Vagina (tissue), 2 donors: Measurements from ENCODE around the gene GBA3. TPM values are rescaled to one million over a fixed set of nuclear protein-coding genes. Genes with fewer than 3 reads are reported as not detected.

Experiments used
- DNase-seq, 2 donors: peaks; one replicate each; pipeline ENCODE4 v3.0.0-alpha.2; 2017; ENCODE audit errors: extremely low spot score in 2 of 2
- H3K27ac ChIP-seq: fragments of 200-600 bp; sonication (generic); one replicate; pipeline ENCODE4 v1.5.1; 2019
- H3K27me3 ChIP-seq: fragments of 200-600 bp; sonication (generic); one replicate; pipeline ENCODE4 v1.5.1; 2019
- H3K36me3 ChIP-seq, 2 donors: fragments of 200-600 bp; sonication (generic); one replicate each; pipeline ENCODE4 v1.5.1; 2017 to 2019
- H3K4me1 ChIP-seq: fragments of 200-600 bp; sonication (generic); one replicate; pipeline ENCODE4 v1.5.1; 2019
- H3K4me3 ChIP-seq, 2 donors: fragments of 200-600 bp; sonication (generic); 1 replicate in 1 of 2; 2 replicates in 1 of 2; pipeline ENCODE4 v1.5.1; 2016 to 2019
- H3K9me3 ChIP-seq: fragments of 200-600 bp; sonication (generic); one replicate; pipeline ENCODE4 v1.5.1; 2019
- POLR2A ChIP-seq, 2 donors: fragments of 450-650 bp; IDR thresholded peaks; one replicate each; pipeline ENCODE4 v1.6.1; 2017; ENCODE audit warnings: antibody characterized with exemption in 2 of 2, mild to moderate bottlenecking in 2 of 2, moderate library complexity in 2 of 2
- POLR2AphosphoS5 ChIP-seq, 2 donors: sonication (generic); formaldehyde crosslinking; IDR thresholded peaks; one replicate each; pipeline ENCODE4 v1.9.0; 2017; ENCODE audit warnings: antibody characterized with exemption in 2 of 2, mild to moderate bottlenecking in 2 of 2, low read depth in 1 of 2; ENCODE audit not compliant: insufficient read depth in 1 of 2
- intact Hi-C: fragments of 100-400 bp; cut with DNase I; formaldehyde crosslinking; loops from one replicate; pipeline ENCODE4 v1.15.1; 2023
- total RNA-seq: library from RNA; depleted of rRNA; stranded (reverse); fragments of >200 nt; gene quantifications from one replicate; pipeline ENCODE4 v1.2.3, GENCODE V29; 2016
- TF ChIP-seq, protein P1 (sequence below), 3 experiments: fragments of 450-650 bp in 2 of 3; fragments of 200-600 bp in 1 of 3; sonication (generic) in 1 of 3; IDR thresholded peaks; one replicate each; pipeline ENCODE4 v1.5.1; 2017 to 2019; ENCODE audit warnings: antibody characterized with exemption in 3 of 3, mild to moderate bottlenecking in 2 of 3, moderate library complexity in 2 of 3

GBA3 gene
- total RNA-seq, 1 donor from 2014 or later: not detected

DNA sequence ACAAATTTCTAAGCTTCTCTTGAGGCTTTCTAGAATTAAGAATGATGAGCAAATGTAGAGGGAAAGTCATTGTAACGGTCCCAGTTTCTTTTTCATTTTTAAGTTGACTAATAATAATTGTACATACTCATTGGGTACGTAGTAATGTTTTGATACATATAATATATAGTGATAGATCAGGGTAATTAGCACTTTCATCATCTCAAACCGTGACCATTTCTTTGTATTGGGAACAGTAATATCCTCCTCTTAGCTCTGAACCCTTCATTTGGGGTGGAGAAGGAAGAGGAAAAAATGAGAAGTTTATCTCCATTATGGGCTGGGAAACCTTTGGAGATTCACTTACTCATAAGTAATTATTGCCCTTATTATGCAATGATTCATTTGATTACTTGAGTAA is 39.0 kb upstream of the GBA3 start:
- no peak for DNase-seq
- H3K36me3 ChIP-seq: no peaks in the 10 kb centered on the region
- intact Hi-C loops: no loop called here
- H3K27me3 ChIP-seq: no peaks in the 10 kb centered on the region
- H3K4me1 ChIP-seq: no peaks in the 10 kb centered on the region
- H3K4me3 ChIP-seq: no peak overlapping the region
- no peaks in the 10 kb centered on the region for H3K9me3 ChIP-seq
- H3K27ac ChIP-seq: no peak overlapping the region
- no peak for TF ChIP-seq POLR2AphosphoS5 (IDR thresholded peaks at IDR 0.05; ENCODE audit: insufficient read depth in 1 of 2, low read depth in 1 of 2)
- TF ChIP-seq, protein P1, sequence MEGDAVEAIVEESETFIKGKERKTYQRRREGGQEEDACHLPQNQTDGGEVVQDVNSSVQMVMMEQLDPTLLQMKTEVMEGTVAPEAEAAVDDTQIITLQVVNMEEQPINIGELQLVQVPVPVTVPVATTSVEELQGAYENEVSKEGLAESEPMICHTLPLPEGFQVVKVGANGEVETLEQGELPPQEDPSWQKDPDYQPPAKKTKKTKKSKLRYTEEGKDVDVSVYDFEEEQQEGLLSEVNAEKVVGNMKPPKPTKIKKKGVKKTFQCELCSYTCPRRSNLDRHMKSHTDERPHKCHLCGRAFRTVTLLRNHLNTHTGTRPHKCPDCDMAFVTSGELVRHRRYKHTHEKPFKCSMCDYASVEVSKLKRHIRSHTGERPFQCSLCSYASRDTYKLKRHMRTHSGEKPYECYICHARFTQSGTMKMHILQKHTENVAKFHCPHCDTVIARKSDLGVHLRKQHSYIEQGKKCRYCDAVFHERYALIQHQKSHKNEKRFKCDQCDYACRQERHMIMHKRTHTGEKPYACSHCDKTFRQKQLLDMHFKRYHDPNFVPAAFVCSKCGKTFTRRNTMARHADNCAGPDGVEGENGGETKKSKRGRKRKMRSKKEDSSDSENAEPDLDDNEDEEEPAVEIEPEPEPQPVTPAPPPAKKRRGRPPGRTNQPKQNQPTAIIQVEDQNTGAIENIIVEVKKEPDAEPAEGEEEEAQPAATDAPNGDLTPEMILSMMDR (IDR thresholded peaks at IDR 0.05): no peak
- TF ChIP-seq POLR2A (IDR thresholded peaks at IDR 0.05): no peak

DNA sequence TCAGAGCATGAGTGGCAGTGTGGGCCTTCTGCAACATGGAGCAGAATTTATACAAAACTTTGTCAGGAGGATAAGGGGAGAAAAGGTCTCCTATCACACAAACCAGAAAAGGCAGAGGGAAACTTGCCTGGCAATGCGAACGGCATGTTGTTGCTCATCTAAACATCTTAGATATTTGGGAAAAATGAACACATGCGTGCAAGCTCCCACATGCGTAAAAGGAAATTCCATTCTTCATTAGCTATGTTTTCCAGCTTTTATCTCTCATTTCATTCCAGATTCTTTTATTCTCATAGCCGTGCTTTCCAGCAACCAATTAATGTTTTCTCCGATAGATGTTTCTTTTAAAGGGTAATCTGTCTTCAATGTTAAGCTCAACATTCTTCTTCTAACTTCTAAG is 31.3 kb upstream of the GBA3 start:
- Histone ChIP-seq H3K9me3 (no peaks in the 10 kb centered on the region), H3K27ac (no peak overlapping the region), H3K4me3 (no peak overlapping the region), H3K4me1 (no peaks in the 10 kb centered on the region), H3K27me3 (no peaks in the 10 kb centered on the region), H3K36me3 (no peaks in the 10 kb centered on the region)
- DNase-seq: no peak
- intact Hi-C loops: no loop called here
- TF ChIP-seq POLR2AphosphoS5 (IDR thresholded peaks at IDR 0.05; ENCODE audit: insufficient read depth in 1 of 2, low read depth in 1 of 2) (no peak), POLR2A (IDR thresholded peaks at IDR 0.05) (no peak)
- TF ChIP-seq, protein P1 (IDR thresholded peaks at IDR 0.05): no peak

DNA sequence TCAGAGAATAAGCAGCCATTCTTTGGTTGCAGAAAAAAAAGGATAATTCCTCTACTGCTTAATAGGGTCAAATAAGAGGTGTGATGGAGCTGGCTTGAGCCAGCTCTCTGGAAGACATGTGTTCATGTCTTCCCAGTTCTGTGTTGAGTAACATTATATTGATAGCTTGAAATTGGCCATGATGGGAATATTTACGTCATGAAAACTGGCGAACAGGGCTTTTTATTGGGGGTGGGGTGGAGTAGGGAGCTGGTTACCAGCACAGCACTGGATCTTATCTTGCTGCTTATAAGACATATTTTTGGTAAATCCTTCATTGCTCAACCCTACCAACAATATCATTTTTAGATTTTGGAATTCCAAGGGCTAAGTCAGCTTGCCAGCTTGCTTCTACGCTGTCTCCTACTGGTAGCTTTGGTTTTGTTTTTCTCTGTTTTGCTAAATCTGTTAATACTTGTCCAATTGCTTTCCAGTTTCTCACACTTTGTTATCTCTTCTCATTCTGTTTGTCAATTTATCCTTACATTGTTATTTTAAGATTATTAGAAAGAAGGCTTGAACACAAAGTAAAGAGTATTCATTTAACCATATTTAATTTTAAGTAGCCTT is 25.3 kb upstream of the GBA3 start:
- Histone ChIP-seq H3K27ac (no peak overlapping the region), H3K27me3 (no peaks in the 10 kb centered on the region), H3K9me3 (no peaks in the 10 kb centered on the region), H3K4me1 (no peaks in the 10 kb centered on the region), H3K36me3 (no peaks in the 10 kb centered on the region), H3K4me3 (no peak overlapping the region)
- intact Hi-C loops: no loop called here
- TF ChIP-seq POLR2A (IDR thresholded peaks at IDR 0.05) (no peak), POLR2AphosphoS5 (IDR thresholded peaks at IDR 0.05; ENCODE audit: insufficient read depth in 1 of 2, low read depth in 1 of 2) (no peak)
- DNase-seq: no peak

DNA sequence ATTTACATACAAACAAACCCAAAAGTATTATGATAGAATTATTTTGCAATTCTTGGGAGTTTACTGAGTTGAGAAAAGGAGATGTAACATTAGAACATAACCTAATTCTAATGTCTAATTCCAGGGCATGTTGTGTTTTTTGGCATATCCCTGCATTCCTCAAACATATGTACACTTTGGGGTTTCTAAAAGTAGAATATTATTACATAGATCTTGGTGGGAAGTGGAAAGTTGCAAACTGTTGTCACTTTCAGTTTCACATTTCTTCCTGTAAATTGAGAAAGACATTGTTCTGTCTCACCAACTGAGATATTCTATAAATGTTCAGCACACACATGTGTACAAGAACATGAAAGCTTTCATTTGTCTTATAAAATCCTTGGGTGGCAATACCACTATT is 24.4 kb upstream of the GBA3 start:
- H3K36me3 ChIP-seq: no peaks in the 10 kb centered on the region
- H3K27me3 ChIP-seq: no peaks in the 10 kb centered on the region
- H3K9me3 ChIP-seq: no peaks in the 10 kb centered on the region
- H3K4me3 ChIP-seq: no peak overlapping the region
- H3K4me1 ChIP-seq: no peaks in the 10 kb centered on the region
- H3K27ac ChIP-seq: no peak overlapping the region
- TF ChIP-seq POLR2A (IDR thresholded peaks at IDR 0.05) (no peak), POLR2AphosphoS5 (IDR thresholded peaks at IDR 0.05; ENCODE audit: insufficient read depth in 1 of 2, low read depth in 1 of 2) (no peak)
- TF ChIP-seq, protein P1 (IDR thresholded peaks at IDR 0.05): no peak
- intact Hi-C loops: no loop called here
- DNase-seq: no peak

DNA sequence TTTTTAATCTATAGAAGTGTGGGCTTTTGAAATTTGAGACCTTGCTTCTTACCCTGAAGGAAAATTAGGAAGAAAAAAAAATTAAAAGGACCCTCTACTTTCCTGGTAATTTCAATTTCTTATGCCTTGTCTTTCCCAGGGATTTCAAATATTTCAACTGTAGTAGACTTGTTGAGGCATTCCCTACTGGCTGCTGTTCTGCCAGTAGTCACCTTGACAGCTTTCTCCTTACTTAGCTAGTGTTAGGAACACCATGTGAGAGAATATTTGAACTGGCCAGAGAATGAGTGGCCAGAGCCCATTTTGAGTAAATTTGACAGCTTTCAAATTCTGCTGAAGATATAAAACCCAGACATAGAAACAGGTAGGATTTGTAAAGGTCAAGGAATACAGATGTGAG is 24.0 kb upstream of the GBA3 start:
- Histone ChIP-seq H3K9me3 (no peaks in the 10 kb centered on the region), H3K4me1 (no peaks in the 10 kb centered on the region), H3K4me3 (no peak overlapping the region), H3K27ac (no peak overlapping the region), H3K27me3 (no peaks in the 10 kb centered on the region), H3K36me3 (no peaks in the 10 kb centered on the region)
- TF ChIP-seq POLR2AphosphoS5 (IDR thresholded peaks at IDR 0.05; ENCODE audit: insufficient read depth in 1 of 2, low read depth in 1 of 2) (no peak), POLR2A (IDR thresholded peaks at IDR 0.05) (no peak)
- TF ChIP-seq, protein P1 (IDR thresholded peaks at IDR 0.05): no peak
- intact Hi-C loops: no loop called here
- no peak for DNase-seq
